ENCODE measurements around the gene CD226.
"Not testable (repeated sequence)": the region's sequence is repeated elsewhere in the genome, so short reads cannot be mapped to it uniquely, and the experiment has no call there.

Gene CD226

GRCh38 chr18:69895066-69896047 is 52.3 kb downstream of the CD226 start:
- Mint-ChIP-seq H3K4me3 (peak overlapping the region; percentile 82), H3K9me3 (peaks cover 5% of the 10 kb centered on the region), H3K4me1 (peaks cover 64% of the 10 kb centered on the region), H3K27ac (ENCODE audit: low read depth) (peak overlapping the region; percentile 95), H3K27me3 (no peaks in the 10 kb centered on the region), H3K36me3 (ENCODE audit: insufficient read depth) (peaks cover 18% of the 10 kb centered on the region)
- DNase-seq (ENCODE audit: low spot score in 2 of 2) (peak; percentile 30 to 64), ATAC-seq (replicated peaks; ENCODE audit: extremely low read depth, poor library complexity, severe bottlenecking) (peak; percentile 76)

GRCh38 chr18:69894467-69894866 is 53.2 kb downstream of the CD226 start:
- Mint-ChIP-seq H3K4me3 (no peak overlapping the region), H3K27ac (ENCODE audit: low read depth) (peak overlapping the region; percentile 95), H3K4me1 (peaks cover 67% of the 10 kb centered on the region), H3K9me3 (peaks cover 5% of the 10 kb centered on the region), H3K36me3 (ENCODE audit: insufficient read depth) (peaks cover 20% of the 10 kb centered on the region), H3K27me3 (no peaks in the 10 kb centered on the region)
- DNase-seq (ENCODE audit: low spot score in 2 of 2) (no peak), ATAC-seq (replicated peaks; ENCODE audit: extremely low read depth, poor library complexity, severe bottlenecking) (no peak)

GRCh38 chr18:69890558-69890957 is 57.1 kb downstream of the CD226 start:
- ATAC-seq (replicated peaks; ENCODE audit: extremely low read depth, poor library complexity, severe bottlenecking): no peak
- H3K4me3 Mint-ChIP-seq: no peak overlapping the region
- no peak for DNase-seq (ENCODE audit: low spot score in 2 of 2)
- peaks cover 11% of the 10 kb centered on the region for H3K36me3 Mint-ChIP-seq (ENCODE audit: insufficient read depth)
- H3K4me1 Mint-ChIP-seq: peaks cover 49% of the 10 kb centered on the region
- H3K9me3 Mint-ChIP-seq: peaks cover 5% of the 10 kb centered on the region
- no peaks in the 10 kb centered on the region for H3K27me3 Mint-ChIP-seq
- no peak overlapping the region for H3K27ac Mint-ChIP-seq (ENCODE audit: low read depth)

- DNase-seq (ENCODE audit: low spot score in 2 of 2) (no peak), ATAC-seq (replicated peaks; ENCODE audit: extremely low read depth, poor library complexity, severe bottlenecking) (no peak)
- H3K27ac Mint-ChIP-seq (ENCODE audit: low read depth): no peak overlapping the region
- no peaks in the 10 kb centered on the region for H3K27me3 Mint-ChIP-seq
- peaks cover 5% of the 10 kb centered on the region for H3K9me3 Mint-ChIP-seq
- H3K4me3 Mint-ChIP-seq: no peak overlapping the region
- H3K36me3 Mint-ChIP-seq (ENCODE audit: insufficient read depth): peaks cover 10% of the 10 kb centered on the region
- peaks cover 53% of the 10 kb centered on the region for H3K4me1 Mint-ChIP-seq
These were observed 58.7 kb downstream of the CD226 start for GRCh38 chr18:69889009-69889408.

- no peak overlapping the region for H3K27ac Mint-ChIP-seq (ENCODE audit: low read depth)
- peaks cover 2% of the 10 kb centered on the region for H3K36me3 Mint-ChIP-seq (ENCODE audit: insufficient read depth)
- H3K4me3 Mint-ChIP-seq: no peak overlapping the region
- ATAC-seq (replicated peaks; ENCODE audit: extremely low read depth, poor library complexity, severe bottlenecking): no peak
- peaks cover 5% of the 10 kb centered on the region for H3K9me3 Mint-ChIP-seq
- no peak for DNase-seq (ENCODE audit: low spot score in 2 of 2)
- peaks cover 40% of the 10 kb centered on the region for H3K4me1 Mint-ChIP-seq
- H3K27me3 Mint-ChIP-seq: no peaks in the 10 kb centered on the region
These were observed 60.4 kb downstream of the CD226 start for GRCh38 chr18:69887256-69887655.

GRCh38 chr18:69885841-69886531 is 61.7 kb downstream of the CD226 start:
- H3K9me3 Mint-ChIP-seq: peaks cover 1% of the 10 kb centered on the region
- peak; percentile 64 for ATAC-seq (replicated peaks; ENCODE audit: extremely low read depth, poor library complexity, severe bottlenecking)
- DNase-seq (ENCODE audit: low spot score in 2 of 2): no peak
- H3K36me3 Mint-ChIP-seq (ENCODE audit: insufficient read depth): peaks cover 3% of the 10 kb centered on the region
- peak overlapping the region; percentile 49 for H3K27ac Mint-ChIP-seq (ENCODE audit: low read depth)
- peaks cover 35% of the 10 kb centered on the region for H3K4me1 Mint-ChIP-seq
- H3K4me3 Mint-ChIP-seq: peak overlapping the region; percentile 64
- H3K27me3 Mint-ChIP-seq: no peaks in the 10 kb centered on the region

GRCh38 chr18:69885355-69885754 is 62.3 kb downstream of the CD226 start:
- ATAC-seq (replicated peaks; ENCODE audit: extremely low read depth, poor library complexity, severe bottlenecking) (no peak), DNase-seq (ENCODE audit: low spot score in 2 of 2) (no peak)
- H3K27ac Mint-ChIP-seq (ENCODE audit: low read depth): peak overlapping the region; percentile 49
- H3K9me3 Mint-ChIP-seq: no peaks in the 10 kb centered on the region
- peak overlapping the region; percentile 64 for H3K4me3 Mint-ChIP-seq
- no peaks in the 10 kb centered on the region for H3K27me3 Mint-ChIP-seq
- H3K4me1 Mint-ChIP-seq: peaks cover 34% of the 10 kb centered on the region
- H3K36me3 Mint-ChIP-seq (ENCODE audit: insufficient read depth): peaks cover 4% of the 10 kb centered on the region

GRCh38 chr18:69883781-69884180 is 63.9 kb downstream of the CD226 start:
- no peak for DNase-seq (ENCODE audit: low spot score in 2 of 2)
- H3K27ac Mint-ChIP-seq (ENCODE audit: low read depth): no peak overlapping the region
- no peak overlapping the region for H3K4me3 Mint-ChIP-seq
- H3K9me3 Mint-ChIP-seq: no peaks in the 10 kb centered on the region
- peaks cover 29% of the 10 kb centered on the region for H3K4me1 Mint-ChIP-seq
- H3K36me3 Mint-ChIP-seq (ENCODE audit: insufficient read depth): peaks cover 6% of the 10 kb centered on the region
- H3K27me3 Mint-ChIP-seq: no peaks in the 10 kb centered on the region
- no peak for ATAC-seq (replicated peaks; ENCODE audit: extremely low read depth, poor library complexity, severe bottlenecking)

GRCh38 chr18:69882965-69883668 is 64.6 kb downstream of the CD226 start:
- no peak overlapping the region for H3K4me3 Mint-ChIP-seq
- no peaks in the 10 kb centered on the region for H3K9me3 Mint-ChIP-seq
- peaks cover 29% of the 10 kb centered on the region for H3K4me1 Mint-ChIP-seq
- H3K36me3 Mint-ChIP-seq (ENCODE audit: insufficient read depth): peaks cover 7% of the 10 kb centered on the region
- ATAC-seq (replicated peaks; ENCODE audit: extremely low read depth, poor library complexity, severe bottlenecking): no peak
- no peak for DNase-seq (ENCODE audit: low spot score in 2 of 2)
- no peak overlapping the region for H3K27ac Mint-ChIP-seq (ENCODE audit: low read depth)
- H3K27me3 Mint-ChIP-seq: no peaks in the 10 kb centered on the region

- Mint-ChIP-seq H3K4me3 (no peak overlapping the region), H3K9me3 (no peaks in the 10 kb centered on the region), H3K27ac (ENCODE audit: low read depth) (no peak overlapping the region), H3K36me3 (ENCODE audit: insufficient read depth) (peaks cover 9% of the 10 kb centered on the region), H3K4me1 (peaks cover 12% of the 10 kb centered on the region), H3K27me3 (no peaks in the 10 kb centered on the region)
- ATAC-seq (replicated peaks; ENCODE audit: extremely low read depth, poor library complexity, severe bottlenecking) (no peak), DNase-seq (ENCODE audit: low spot score in 2 of 2) (no peak)
These were observed 67.6 kb downstream of the CD226 start for GRCh38 chr18:69880083-69880482.

GRCh38 chr18:69879051-69879450 is 68.6 kb downstream of the CD226 start:
- not testable (repeated sequence) for H3K27ac Mint-ChIP-seq (ENCODE audit: low read depth); DNase-seq (ENCODE audit: low spot score in 2 of 2); H3K9me3 Mint-ChIP-seq; H3K36me3 Mint-ChIP-seq (ENCODE audit: insufficient read depth); H3K27me3 Mint-ChIP-seq; ATAC-seq (replicated peaks; ENCODE audit: extremely low read depth, poor library complexity, severe bottlenecking); H3K4me3 Mint-ChIP-seq
- H3K4me1 Mint-ChIP-seq: peaks cover 17% of the 10 kb centered on the region

- no peak overlapping the region for H3K4me3 Mint-ChIP-seq
- H3K4me1 Mint-ChIP-seq: peaks cover 17% of the 10 kb centered on the region
- DNase-seq (ENCODE audit: low spot score in 2 of 2) (no peak), ATAC-seq (replicated peaks; ENCODE audit: extremely low read depth, poor library complexity, severe bottlenecking) (no peak)
- peaks cover 9% of the 10 kb centered on the region for H3K36me3 Mint-ChIP-seq (ENCODE audit: insufficient read depth)
- no peak overlapping the region for H3K27ac Mint-ChIP-seq (ENCODE audit: low read depth)
- no peaks in the 10 kb centered on the region for H3K27me3 Mint-ChIP-seq
- H3K9me3 Mint-ChIP-seq: no peaks in the 10 kb centered on the region
These were observed 69.3 kb downstream of the CD226 start for GRCh38 chr18:69878213-69878933.
